Adipocyte (in vitro differentiated cells): Measurements from ENCODE around the gene NR0B2.

ENCODE experiments used
- DNase-seq: peaks from one replicate; pipeline ENCODE4 v3.0.0-alpha.2; 2015; ENCODE audit warnings: low read depth
- H3K27me3 ChIP-seq: replicated peaks from 2 replicates; pipeline ENCODE4 v1.7.0; 2013; ENCODE audit warnings: mild to moderate bottlenecking, low read length, moderate library complexity; ENCODE audit not compliant: control insufficient read depth, insufficient read depth
- H3K36me3 ChIP-seq: 2 replicates; pipeline ENCODE4 v1.7.0; 2013; ENCODE audit warnings: low read length, mild to moderate bottlenecking, moderate library complexity; ENCODE audit not compliant: control insufficient read depth, insufficient read depth, severe bottlenecking
- H3K4me1 ChIP-seq: 2 replicates; pipeline ENCODE4 v1.7.0; 2013; ENCODE audit warnings: mild to moderate bottlenecking, low read length, moderate library complexity; ENCODE audit not compliant: control insufficient read depth, insufficient read depth
- H3K4me3 ChIP-seq: 2 replicates; pipeline ENCODE4 v1.7.0; 2013; ENCODE audit warnings: mild to moderate bottlenecking, low read length, moderate library complexity
- H3K9ac ChIP-seq: 2 replicates; pipeline ENCODE4 v1.7.0; 2013; ENCODE audit warnings: mild to moderate bottlenecking, low read length, moderate library complexity
- H3K9me3 ChIP-seq: 2 replicates; pipeline ENCODE4 v1.7.0; 2013; ENCODE audit warnings: mild to moderate bottlenecking, low read length, moderate library complexity; ENCODE audit not compliant: control insufficient read depth

Gene NR0B2

DNA sequence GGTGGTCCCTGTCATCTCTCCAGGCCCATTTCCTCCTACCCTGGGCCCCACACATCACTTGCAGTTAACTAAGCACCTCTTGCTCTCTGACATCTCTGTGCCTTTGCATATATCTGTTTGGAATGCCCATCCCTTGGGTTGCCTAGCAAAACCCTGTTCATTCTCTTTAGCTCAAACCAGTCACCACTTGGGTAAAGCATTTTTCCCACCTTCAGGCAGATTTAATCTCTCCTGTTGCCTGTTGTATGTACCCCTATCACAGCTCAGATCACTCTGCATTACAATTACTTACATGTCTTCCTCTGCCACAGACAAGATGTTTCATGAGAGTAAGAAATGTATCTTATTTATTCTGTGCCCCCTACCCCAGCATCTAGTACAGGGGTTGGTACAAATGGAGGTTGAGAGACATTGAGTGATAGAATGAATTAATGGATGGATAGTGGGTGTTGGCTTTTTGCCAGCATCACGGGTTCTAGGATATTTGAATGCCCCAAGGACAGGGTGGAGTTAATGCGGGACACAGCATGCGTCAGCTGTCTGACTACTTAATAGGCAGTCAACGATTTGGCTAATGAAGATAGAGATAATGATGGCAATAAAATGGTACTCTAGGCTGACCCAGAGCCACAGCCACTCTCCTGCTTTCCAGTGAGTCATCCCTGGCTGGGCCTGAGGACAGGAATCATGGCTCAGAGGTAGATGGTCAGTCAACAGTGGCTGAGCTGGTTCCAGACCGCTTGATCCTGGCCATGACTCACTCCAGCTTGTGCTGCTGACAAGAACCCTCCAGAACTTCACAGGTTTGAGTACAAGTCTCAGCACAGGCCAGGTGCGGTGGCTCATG, 6.5 kb downstream of the NR0B2 start:
- Histone ChIP-seq H3K4me3 (no peak overlapping the region), H3K9ac (no peak overlapping the region), H3K36me3 (no peaks in the 10 kb centered on the region), H3K9me3 (no peaks in the 10 kb centered on the region), H3K27me3 (no peaks in the 10 kb centered on the region), H3K4me1 (no peaks in the 10 kb centered on the region)
- DNase-seq, result peak; percentile 36

DNA sequence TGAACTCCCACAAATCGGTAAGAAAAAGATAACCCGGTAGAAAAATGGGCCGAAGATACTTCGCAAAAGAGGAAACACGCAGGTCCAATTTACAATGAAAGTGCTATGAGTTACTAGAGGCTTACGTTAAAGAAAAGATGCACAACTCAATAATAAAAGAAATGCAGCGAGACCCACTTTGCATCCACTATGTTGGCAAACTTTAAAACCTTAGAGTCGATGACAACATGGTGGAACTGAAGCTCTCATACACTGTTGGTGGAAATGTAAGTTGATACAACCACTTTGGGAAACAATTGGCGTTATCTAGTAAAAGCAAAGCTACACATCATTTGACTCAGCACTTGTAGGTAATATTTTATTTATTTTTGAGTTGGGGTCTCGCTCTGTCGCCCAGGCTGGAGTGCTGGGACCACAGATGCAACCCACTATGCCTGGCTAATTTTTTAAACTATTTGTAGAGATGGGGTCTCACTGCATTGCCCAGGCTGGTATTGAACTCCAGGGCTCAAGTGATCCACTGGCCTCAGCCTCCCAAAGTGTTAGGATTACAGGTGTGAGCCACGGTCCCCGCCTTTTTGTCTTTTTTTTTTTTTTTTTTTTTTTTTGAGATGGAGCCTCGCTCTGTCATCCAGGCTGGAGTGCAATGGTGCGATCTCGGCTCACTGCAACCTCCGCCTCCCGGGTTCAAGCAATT, 12.8 kb downstream of the NR0B2 start:
- Histone ChIP-seq H3K9me3 (no peaks in the 10 kb centered on the region), H3K4me3 (peak overlapping the region; percentile 98), H3K36me3 (peaks cover 11% of the 10 kb centered on the region), H3K9ac (peak overlapping the region; percentile 98), H3K27me3 (no peaks in the 10 kb centered on the region), H3K4me1 (peaks cover 17% of the 10 kb centered on the region)
- no peak for DNase-seq

DNA sequence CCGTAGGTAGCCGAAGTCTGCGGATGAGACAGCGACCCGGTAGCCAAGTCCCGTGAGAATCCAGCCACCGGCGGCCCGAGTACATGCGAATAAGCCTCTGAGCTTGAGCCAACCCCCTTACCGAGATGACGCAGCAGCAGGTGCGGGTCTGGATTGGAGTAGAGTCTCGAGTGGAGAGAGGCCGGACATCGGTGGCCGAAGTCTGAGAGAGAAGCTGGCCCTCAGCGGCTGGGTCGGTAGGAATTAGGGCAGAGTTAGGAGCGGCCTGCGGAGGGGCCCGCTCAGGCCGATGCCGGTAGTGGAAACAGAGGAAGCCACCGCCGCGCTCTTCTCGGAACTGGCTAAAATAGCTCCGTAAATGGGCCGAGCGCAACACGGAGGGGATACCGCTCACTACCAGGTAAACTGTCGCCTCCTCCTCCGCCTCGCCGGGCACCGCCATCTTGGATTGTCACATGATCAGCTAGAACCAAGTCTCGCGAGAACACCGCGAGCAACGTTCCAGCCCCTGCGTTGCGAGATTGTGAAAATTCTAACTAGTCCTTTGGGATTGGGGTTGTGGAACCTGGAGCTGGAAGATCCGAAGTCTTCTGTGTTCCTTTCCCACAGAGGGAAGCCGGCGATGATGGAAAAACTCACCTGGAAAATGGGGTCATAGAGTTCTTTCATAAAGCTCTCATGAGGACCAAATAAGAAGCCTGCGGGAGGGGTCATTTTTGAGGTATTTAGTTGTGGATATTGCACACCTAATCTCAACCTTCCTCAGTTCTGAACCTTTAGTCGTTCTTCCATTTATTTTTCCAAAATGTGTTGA, 13.6 kb downstream of the NR0B2 start, which contains the start of gene GPATCH3:
Gene GPATCH3, minus strand, starts transcription at position 467 of the 814 bp plus-strand sequence. Its CDS starts 25 bp downstream, at position 442.
- Histone ChIP-seq H3K4me3 (peak within 1 kb of the TSS; percentile 98), H3K9ac (peak within 1 kb of the TSS; percentile 98), H3K36me3 (peaks cover 19% of the 10 kb centered on the region), H3K27me3 (no peaks in the 10 kb centered on the region), H3K9me3 (no peaks in the 10 kb centered on the region), H3K4me1 (peaks cover 17% of the 10 kb centered on the region)
- peak; percentile 98 for DNase-seq

DNA sequence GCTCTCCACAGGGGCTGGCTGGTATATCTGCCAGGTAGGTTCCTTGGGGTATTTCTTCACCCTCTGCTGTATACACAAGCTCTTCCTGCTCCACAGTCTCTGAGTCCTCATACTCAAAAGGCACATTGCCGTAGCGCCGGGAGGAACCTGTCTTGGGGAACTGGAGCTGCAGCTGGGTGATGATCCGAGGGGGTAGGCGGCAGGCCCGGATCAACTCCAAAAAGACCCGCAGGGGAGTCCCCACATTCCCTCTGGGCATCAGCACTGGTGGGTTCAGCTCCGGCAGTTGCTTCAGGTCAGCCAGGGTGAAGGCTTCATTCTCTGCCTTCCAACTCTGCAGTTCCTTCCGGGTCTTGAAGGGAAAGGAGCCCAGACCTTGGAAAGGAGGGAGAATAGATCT, 16.4 kb downstream of the NR0B2 start:
- peaks cover 46% of the 10 kb centered on the region for H3K36me3 ChIP-seq
- DNase-seq, result no peak
- peaks cover 17% of the 10 kb centered on the region for H3K4me1 ChIP-seq

DNA sequence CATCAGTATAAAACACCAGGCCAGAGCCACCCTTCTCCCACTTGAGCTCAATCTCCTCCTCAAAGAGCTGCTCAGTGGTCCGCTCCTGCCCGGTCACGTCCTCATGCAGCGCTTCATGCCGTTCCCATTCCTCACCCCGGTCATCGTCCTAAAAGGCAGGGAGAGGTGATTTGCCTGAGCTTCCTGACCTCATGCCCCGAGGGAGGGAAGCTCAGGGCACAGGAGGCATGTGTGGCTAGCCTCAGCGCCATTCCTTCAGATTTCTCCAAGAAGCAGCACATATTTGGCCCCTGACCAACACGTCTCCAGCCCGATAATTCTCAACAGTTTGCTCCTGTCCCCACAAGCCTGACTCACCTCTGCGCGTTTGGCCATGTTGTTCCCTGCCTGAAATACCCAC, 19.5 kb downstream of the NR0B2 start:
- no peak for DNase-seq
- H3K4me3 ChIP-seq, result no peak overlapping the region
- H3K9ac ChIP-seq, result no peak overlapping the region
- H3K4me1 ChIP-seq, result peaks cover 15% of the 10 kb centered on the region
- no peaks in the 10 kb centered on the region for H3K9me3 ChIP-seq
- H3K27me3 ChIP-seq, result no peaks in the 10 kb centered on the region
- peaks cover 52% of the 10 kb centered on the region for H3K36me3 ChIP-seq

More for the DNA sequence above, 16.4 kb downstream of the NR0B2 start:
- no peaks in the 10 kb centered on the region for H3K9me3 ChIP-seq
- H3K4me3 ChIP-seq, result no peak overlapping the region
- no peak overlapping the region for H3K9ac ChIP-seq
- H3K27me3 ChIP-seq, result no peaks in the 10 kb centered on the region

DNA sequence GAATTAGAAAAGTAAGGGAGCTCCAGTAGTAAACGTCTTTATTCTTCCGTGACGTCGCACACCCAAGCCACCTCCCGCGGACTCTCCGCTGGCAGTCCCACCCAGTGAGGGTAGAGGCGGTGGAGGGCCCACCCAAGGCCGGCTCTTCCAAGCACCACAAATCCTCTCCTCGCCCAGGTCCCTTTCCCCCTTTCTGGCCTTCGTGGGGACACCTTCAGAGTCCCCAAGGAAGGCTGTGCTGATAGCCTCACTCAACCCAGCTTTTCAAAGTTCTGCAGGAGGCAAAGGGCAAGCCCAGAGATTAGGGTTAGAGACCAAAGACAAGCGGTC, 23.3 kb downstream of the NR0B2 start:
- peak overlapping the region; percentile 97 for H3K9ac ChIP-seq
- no peaks in the 10 kb centered on the region for H3K9me3 ChIP-seq
- H3K4me3 ChIP-seq, result peak overlapping the region; percentile 94
- no peak for DNase-seq
- H3K36me3 ChIP-seq, result peaks cover 58% of the 10 kb centered on the region
- H3K4me1 ChIP-seq, result peaks cover 15% of the 10 kb centered on the region
- no peaks in the 10 kb centered on the region for H3K27me3 ChIP-seq

DNA sequence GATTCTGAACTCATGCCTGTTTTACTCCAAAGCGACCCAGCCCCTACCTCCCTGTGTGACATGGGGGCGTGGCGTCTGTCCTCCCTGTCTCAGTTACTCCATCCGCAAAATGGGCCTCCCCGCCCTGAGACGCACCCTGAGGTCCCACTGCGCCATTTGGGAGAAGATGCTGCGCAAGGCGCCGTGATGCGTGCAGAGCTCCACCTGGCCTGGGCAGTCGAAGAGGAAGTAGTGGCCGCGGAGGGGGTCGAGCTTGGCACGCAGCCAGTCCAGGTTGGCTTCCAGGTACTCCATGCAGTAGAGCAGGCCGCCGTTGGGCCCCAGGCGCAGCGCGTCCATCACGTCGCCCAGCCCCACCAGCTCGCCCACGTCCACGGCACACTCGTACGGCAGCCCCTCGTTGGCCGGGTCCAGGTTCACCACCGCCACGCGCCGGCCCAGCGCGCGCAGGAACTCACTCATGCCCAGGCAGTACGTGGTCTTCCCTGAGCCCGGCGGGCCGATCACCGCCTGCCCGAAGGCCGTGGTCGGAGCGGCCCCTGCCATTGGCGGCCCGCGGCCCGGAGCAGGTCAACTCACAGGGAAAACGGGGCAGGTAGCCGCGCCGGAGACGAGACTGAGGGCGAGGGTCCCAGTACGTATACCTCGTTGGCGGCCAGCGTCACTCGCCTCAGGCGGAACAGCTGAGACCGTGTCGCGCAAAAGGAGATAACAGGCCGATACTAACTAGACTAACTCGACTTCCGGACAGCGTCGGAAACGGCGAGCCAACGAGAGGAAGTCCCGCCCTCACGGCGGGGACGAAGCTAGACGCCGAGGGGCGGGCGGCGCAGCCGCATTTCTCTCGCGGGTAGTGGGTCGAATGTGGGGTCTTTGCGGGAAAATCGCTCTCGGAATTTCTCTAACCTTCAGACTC, 24.0 kb downstream of the NR0B2 start, which contains the start of gene GPN2:
Gene GPN2, minus strand, starts transcription at position 733 of the 916 bp plus-strand sequence. Its CDS starts 187 bp downstream, at position 546.
- peaks cover 15% of the 10 kb centered on the region for H3K4me1 ChIP-seq
- no peaks in the 10 kb centered on the region for H3K9me3 ChIP-seq
- peak; percentile 90 for DNase-seq
- H3K27me3 ChIP-seq, result no peaks in the 10 kb centered on the region
- H3K4me3 ChIP-seq, result peak within 1 kb of the TSS; percentile 94
- peaks cover 58% of the 10 kb centered on the region for H3K36me3 ChIP-seq
- H3K9ac ChIP-seq, result peak within 1 kb of the TSS; percentile 97

DNA sequence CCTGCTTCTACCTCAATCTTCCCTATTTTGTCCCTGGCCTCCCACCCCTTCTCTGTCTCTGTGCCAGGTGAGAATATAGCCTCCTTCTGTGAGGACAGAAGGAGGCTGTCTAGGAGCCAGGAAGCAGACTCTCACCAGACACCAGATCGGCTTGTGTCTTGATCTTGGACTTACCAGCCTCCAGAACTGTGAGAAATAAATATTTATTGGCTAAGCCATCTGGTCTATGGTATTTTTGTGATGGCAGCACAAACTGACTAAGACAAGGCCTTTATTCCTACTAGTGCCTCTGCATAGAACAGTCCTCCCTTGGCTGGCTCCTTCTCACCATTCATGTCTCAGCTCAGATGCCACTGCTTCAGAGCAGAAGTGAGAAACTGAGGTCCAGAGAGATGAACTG, 25.5 kb downstream of the NR0B2 start:
- Histone ChIP-seq H3K4me3 (no peak overlapping the region), H3K27me3 (no peaks in the 10 kb centered on the region), H3K9ac (peak overlapping the region; percentile 97), H3K9me3 (no peaks in the 10 kb centered on the region), H3K4me1 (peaks cover 15% of the 10 kb centered on the region), H3K36me3 (peaks cover 58% of the 10 kb centered on the region)
- DNase-seq, result no peak

DNA sequence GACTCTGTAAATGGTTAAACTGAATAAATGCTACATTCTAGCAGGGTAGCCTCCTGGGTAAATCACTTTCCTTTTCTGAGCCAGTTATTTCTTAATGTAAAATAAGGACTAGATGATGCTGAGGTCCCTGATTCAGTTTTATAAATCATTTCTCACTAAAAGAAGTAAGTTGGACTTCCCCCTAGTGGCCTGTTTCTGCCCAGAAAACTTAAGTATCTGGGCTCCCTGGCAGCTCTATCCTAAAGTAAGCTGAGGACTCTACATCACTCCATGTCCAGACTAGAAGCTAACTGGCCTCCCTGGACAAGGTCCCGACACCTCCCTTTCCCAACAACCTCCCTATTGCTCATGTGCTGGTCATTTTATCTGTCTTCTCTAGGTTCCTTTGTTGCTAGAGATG, 26.6 kb downstream of the NR0B2 start:
- H3K9ac ChIP-seq, result no peak overlapping the region
- H3K27me3 ChIP-seq, result no peaks in the 10 kb centered on the region
- H3K4me3 ChIP-seq, result no peak overlapping the region
- no peaks in the 10 kb centered on the region for H3K9me3 ChIP-seq
- DNase-seq, result peak; percentile 71
- H3K36me3 ChIP-seq, result peaks cover 58% of the 10 kb centered on the region
- H3K4me1 ChIP-seq, result peaks cover 15% of the 10 kb centered on the region

DNA sequence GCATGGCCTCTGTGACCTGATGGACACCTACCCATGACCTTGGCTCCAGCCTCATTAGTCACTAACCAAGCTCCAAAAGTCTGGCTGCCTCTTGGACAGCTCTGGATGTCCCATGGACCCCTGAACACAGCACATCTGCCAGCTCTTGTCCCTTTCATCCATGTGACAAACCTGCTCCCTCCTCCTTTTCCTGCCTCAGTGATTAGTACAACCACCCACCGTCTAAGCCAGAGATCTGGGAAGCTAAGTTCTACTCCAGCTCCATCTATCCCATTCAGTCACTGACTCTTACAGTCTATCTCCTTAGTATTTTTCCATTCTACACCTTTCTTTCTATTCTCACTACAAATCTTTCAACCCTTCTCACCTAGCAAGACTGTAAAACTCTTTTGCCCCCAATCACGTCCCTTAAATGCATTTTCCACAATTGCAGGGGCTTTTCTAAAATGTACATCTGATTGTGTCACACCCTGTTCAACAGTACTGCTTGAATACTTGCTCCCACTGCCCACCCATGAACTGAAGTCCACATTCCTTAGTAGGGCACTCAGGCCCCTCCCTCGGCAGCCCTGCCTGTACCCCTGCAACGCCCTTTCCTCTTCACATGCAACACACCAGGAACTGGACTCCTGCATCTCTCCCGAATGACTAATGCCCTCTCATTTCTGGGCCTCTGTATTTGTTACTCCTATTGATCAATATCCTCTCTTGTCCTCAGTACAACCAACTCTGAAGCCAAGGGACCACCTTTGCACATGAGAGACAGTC, 30.9 kb downstream of the NR0B2 start:
- no peak overlapping the region for H3K4me3 ChIP-seq
- H3K36me3 ChIP-seq, result peaks cover 77% of the 10 kb centered on the region
- peaks cover under 1% of the 10 kb centered on the region for H3K4me1 ChIP-seq
- no peak overlapping the region for H3K9ac ChIP-seq
- no peaks in the 10 kb centered on the region for H3K9me3 ChIP-seq
- H3K27me3 ChIP-seq, result no peaks in the 10 kb centered on the region
- DNase-seq, result no peak
